MM.1S (cell line): ENCODE data around the gene RANBP2.

Experiments used
- CTCF ChIP-seq: fragments of 300-600 bp; sonication (generic); IDR thresholded peaks from 2 replicates; pipeline ENCODE4 v1.5.1; 2016; ENCODE audit warnings: antibody characterized with exemption, low read length, mixed read lengths
- EZH2 ChIP-seq: fragments of 300-600 bp; sonication (generic); optimal IDR thresholded peaks from 2 replicates; pipeline ENCODE3; 2017; ENCODE audit warnings: low read depth, mild to moderate bottlenecking, antibody characterized with exemption, low read length, mixed read lengths
- EZH2phosphoT487 ChIP-seq: fragments of 300-600 bp; sonication (generic); IDR thresholded peaks from 2 replicates; pipeline ENCODE4 v1.6.1; 2018; ENCODE audit warnings: antibody characterized with exemption, low read length

GRCh38 chr2:108810993-108811957 lies 92.0 kb downstream of the RANBP2 start:
- TF ChIP-seq CTCF (no peak), EZH2phosphoT487 (no peak), EZH2 (no peak)
